D721Med (cell line): ENCODE results near the gene SGIP1.

Experiments used
- DNase-seq: peaks from one replicate; pipeline ENCODE4 v3.0.0; 2011; ENCODE audit warnings: low spot score; ENCODE audit not compliant: insufficient read length
- FAIRE-seq: peaks from 2 replicates; lab custom pipeline; 2011; peaks lifted over from hg19 to GRCh38; lab: Jason Lieb, UNC
- CTCF ChIP-seq: IDR thresholded peaks from 2 replicates; pipeline ENCODE4 v1.5.1; 2012; ENCODE audit warnings: mild to moderate bottlenecking, control low read depth; ENCODE audit not compliant: insufficient read depth; ENCODE audit errors: missing control alignments

SGIP1 gene

GRCh38 chr1:66633159-66633558 is 99.2 kb downstream of the SGIP1 start:
- FAIRE-seq: no peak
- no peak for TF ChIP-seq CTCF
- DNase-seq: no peak

DNA sequence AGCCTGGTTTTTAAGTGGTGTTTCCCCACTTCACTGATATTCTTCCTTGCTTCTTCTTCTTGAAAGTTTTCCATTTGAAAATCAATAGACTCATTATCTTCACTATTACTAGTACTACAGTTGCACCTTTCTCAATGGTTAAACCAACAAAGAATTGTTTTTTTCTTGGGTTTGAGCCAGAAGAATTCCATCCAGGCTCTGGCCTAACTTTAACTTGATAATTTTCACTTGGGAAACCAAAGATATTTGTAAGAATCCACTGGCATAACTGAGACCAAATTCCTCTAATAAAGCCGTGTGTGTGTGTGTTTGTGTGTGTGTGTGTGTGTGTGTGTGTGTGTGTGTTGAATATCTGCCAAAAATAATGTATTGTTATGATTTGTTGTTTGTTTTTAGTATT is 103.2 kb downstream of the SGIP1 start:
- no peak for TF ChIP-seq CTCF
- FAIRE-seq: no peak
- no peak for DNase-seq

GRCh38 chr1:66641891-66642473 is 108.0 kb downstream of the SGIP1 start:
- TF ChIP-seq CTCF: no peak
- FAIRE-seq: no peak
- DNase-seq: no peak

GRCh38 chr1:66642992-66643391 is 109.0 kb downstream of the SGIP1 start:
- TF ChIP-seq CTCF: no peak
- FAIRE-seq (no peak), DNase-seq (no peak)

GRCh38 chr1:66644331-66644730 is 110.4 kb downstream of the SGIP1 start:
- TF ChIP-seq CTCF: no peak
- DNase-seq (no peak), FAIRE-seq (no peak)

DNA sequence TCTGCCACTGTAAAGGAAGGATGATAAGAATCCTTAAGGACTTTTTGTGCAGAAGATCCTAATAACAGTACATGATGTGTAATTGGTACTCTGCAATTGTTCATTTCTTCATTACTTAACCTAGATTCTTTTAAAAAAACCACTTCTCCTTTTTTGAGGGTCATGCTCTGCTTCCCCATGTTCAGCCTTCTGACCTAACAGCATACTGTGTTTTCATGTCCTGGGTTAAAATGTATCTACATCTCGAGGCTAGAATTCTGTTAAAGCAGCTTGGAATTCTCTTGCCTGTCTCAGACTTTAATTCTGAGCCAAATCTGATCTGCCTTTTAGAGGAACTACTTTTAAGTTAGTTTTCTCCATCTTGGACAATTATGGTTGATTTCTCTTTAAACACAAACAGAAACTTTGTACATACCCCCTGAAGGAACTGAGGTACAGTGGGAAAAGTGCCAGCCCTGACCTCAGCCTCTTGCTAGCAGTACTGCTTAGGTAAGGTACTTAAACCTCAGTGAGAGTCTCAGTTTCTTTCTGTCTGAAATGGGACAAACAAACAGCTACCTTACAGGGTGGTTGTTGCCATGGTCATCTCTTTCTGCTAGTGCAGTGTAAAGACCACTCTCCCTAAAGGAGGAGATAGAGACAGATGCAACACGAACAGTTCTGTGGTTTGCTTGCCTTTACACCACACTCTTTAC is 115.1 kb downstream of the SGIP1 start:
- DNase-seq (no peak), FAIRE-seq (peak; percentile 53)
- no peak for TF ChIP-seq CTCF

DNA sequence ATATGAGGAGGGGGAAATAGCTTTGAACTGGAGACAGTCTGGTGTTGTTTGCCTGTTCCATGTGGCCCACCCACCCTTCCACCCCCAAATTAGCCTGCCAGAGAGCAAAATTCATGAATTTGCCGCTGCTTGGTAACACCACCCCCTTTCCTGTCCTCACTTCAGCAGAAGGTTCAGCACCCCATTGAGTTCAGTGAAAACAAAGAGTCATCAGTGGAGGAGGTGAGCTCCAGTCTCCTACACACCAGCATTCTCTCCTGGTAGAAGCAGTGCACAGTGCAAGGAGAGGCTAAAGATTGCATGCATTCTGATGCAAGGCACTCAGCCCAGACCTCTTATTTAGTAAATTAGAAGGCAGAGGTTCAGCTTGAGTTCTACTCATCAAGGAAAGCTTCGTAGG is 118.6 kb downstream of the SGIP1 start:
- TF ChIP-seq CTCF: no peak
- DNase-seq (no peak), FAIRE-seq (no peak)
